NCI-H526 (cell line): Measurements from ENCODE around the gene SLC45A3.
"Not testable (repeated sequence)": the region's sequence is repeated elsewhere in the genome, so short reads cannot be mapped to it uniquely, and the experiment has no call there.

Experiments used
- DNase-seq, 2 experiments: peaks; one replicate each; lab custom pipeline; 2025; lab: John Stamatoyannopoulos, UW

The SLC45A3 gene

GRCh38 chr1:205636138-205636530, 44.2 kb downstream of the SLC45A3 start:
- DNase-seq, result not testable (repeated sequence)

- DNase-seq, result no peak
Measured at GRCh38 chr1:205633421-205633976, 46.8 kb downstream of the SLC45A3 start.

GRCh38 chr1:205632669-205633169, 47.6 kb downstream of the SLC45A3 start:
- no peak for DNase-seq

- DNase-seq, result peak; percentile 89 to 96
Measured at GRCh38 chr1:205631768-205632668, 48.3 kb downstream of the SLC45A3 start, which contains the start of gene ELK4. ELK4 (minus strand) TSS chr1:205632011; CDS start chr1:205623882, 8,129 bp downstream.

GRCh38 chr1:205631010-205631767, 49.1 kb downstream of the SLC45A3 start:
- DNase-seq, result peak; percentile 69 to 88

- DNase-seq, result no peak
Measured at GRCh38 chr1:205630651-205631009, 49.7 kb downstream of the SLC45A3 start.

GRCh38 chr1:205630241-205630640, 50.1 kb downstream of the SLC45A3 start:
- DNase-seq, result no peak

- DNase-seq, result no peak
Measured at GRCh38 chr1:205629751-205630150, 50.6 kb downstream of the SLC45A3 start.

- DNase-seq, result no peak
Measured at GRCh38 chr1:205627956-205628355, 52.4 kb downstream of the SLC45A3 start.

- DNase-seq, result no peak
Measured at GRCh38 chr1:205626216-205626615, 54.1 kb downstream of the SLC45A3 start.

GRCh38 chr1:205623646-205624045, 56.7 kb downstream of the SLC45A3 start:
- no peak for DNase-seq

- DNase-seq, result no peak
Measured at GRCh38 chr1:205620269-205620668, 60.0 kb downstream of the SLC45A3 start.

- no peak for DNase-seq
Measured at GRCh38 chr1:205619376-205619775, 60.9 kb downstream of the SLC45A3 start.

- no peak for DNase-seq
Measured at GRCh38 chr1:205616563-205617293, 63.6 kb downstream of the SLC45A3 start.

- no peak for DNase-seq
Measured at GRCh38 chr1:205615789-205616188, 64.5 kb downstream of the SLC45A3 start.

- DNase-seq, result no peak
Measured at GRCh38 chr1:205613854-205614412, 66.4 kb downstream of the SLC45A3 start.

- no peak for DNase-seq
Measured at GRCh38 chr1:205612556-205612955, 67.8 kb downstream of the SLC45A3 start.

GRCh38 chr1:205612104-205612503, 68.2 kb downstream of the SLC45A3 start:
- DNase-seq, result no peak

GRCh38 chr1:205610901-205611466, 69.3 kb downstream of the SLC45A3 start:
- no peak for DNase-seq

GRCh38 chr1:205610036-205610435, 70.3 kb downstream of the SLC45A3 start:
- DNase-seq, result no peak
